ENCODE data around the gene CCT4.
"Not testable (repeated sequence)": the region's sequence is repeated elsewhere in the genome, so short reads cannot be mapped to it uniquely, and the experiment has no call there.

The CCT4 gene

DNA sequence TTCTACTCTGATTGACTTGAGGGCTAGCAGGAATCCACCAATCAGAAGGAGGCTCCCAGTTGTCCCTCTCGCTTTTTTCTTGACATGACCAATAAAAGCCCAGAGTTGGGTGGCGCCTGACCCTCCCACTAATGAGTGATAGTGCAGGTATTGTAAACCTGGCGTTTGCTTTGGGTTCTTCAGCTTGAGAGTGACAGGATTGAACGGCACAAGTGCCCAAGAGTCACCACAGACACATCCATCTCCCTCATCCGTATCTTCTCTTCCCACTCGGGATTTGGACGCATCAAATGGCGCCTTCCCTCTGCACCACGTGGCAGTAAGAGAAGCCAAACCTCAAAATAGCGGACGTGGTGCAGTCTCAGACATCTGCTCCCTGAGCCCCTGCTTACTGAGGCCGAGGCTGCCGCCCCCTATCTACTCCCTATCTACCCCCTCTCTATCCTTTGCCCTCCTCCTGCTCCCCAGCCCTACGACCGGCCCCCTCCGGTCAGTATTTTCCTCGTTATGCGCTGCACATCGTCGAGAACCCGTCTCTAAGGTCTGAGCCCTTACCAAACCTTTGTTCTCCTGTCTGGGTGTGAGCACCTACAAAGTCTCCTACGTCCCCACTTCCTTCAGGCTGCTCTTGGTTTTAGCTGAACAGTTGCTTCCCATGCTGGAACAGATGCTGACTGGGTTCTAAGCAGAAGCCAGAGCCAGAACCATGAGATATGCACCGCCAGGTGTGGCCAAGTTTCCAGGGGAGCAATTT lies 33.7 kb downstream of the CCT4 start:
- Mint-ChIP-seq H3K9me3 (no peaks in the 10 kb centered on the region), H3K36me3 (ENCODE audit: low read depth) (no peaks in the 10 kb centered on the region), H3K27ac (peak overlapping the region; percentile 89), H3K4me3 (peak overlapping the region; percentile 89), H3K27me3 (ENCODE audit: low read depth) (no peaks in the 10 kb centered on the region), H3K4me1 (ENCODE audit: low read depth) (peaks cover 19% of the 10 kb centered on the region)

DNA sequence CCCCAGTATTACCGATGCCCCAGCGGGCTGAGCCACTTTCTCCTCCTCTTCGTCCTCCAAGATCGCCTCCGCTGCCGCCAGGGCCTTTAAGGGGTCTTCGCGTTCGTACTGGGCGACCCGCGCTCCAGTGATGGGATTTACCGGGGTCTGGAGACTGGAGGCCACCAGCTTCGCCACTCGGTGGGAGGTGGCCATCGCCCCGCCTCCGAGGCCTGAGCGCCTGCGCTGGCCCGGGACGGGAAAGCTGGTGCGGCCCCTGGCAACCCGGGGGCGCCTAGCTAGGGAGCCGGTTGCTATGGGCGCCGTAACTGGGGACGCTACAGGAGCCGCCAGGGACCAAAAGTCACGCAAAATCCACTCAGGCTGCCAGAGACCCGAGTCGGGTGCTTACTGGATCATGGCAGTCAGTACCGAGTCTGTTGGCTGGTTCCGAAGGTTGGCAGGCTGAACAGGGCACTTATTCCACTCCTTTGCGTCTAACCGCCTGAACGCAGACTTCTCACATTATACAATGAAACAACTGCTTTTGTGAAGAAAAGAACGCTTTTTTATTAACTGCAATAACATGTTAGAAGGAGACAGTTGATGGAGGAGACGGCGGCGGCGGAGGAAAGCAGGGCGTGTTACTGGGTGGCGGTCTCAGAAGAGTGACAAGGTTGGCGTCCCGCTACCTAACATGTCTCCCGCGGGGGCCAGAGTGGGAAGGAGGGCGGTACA lies 34.5 kb downstream of the CCT4 start, which contains the start of gene FAM161A:
FAM161A (minus strand) TSS at position 214 of the 717 bp plus-strand sequence; CDS start at position 195, 19 bp downstream.
- peak within 1 kb of the TSS; percentile 89 for H3K4me3 Mint-ChIP-seq
- peaks cover 19% of the 10 kb centered on the region for H3K4me1 Mint-ChIP-seq (ENCODE audit: low read depth)
- H3K27ac Mint-ChIP-seq, result peak within 1 kb of the TSS; percentile 89
- H3K36me3 Mint-ChIP-seq (ENCODE audit: low read depth), result no peaks in the 10 kb centered on the region
- no peaks in the 10 kb centered on the region for H3K9me3 Mint-ChIP-seq
- no peaks in the 10 kb centered on the region for H3K27me3 Mint-ChIP-seq (ENCODE audit: low read depth)

- H3K9me3 Mint-ChIP-seq, result no peaks in the 10 kb centered on the region
- H3K27me3 Mint-ChIP-seq (ENCODE audit: low read depth), result no peaks in the 10 kb centered on the region
- peaks cover 19% of the 10 kb centered on the region for H3K4me1 Mint-ChIP-seq (ENCODE audit: low read depth)
- H3K4me3 Mint-ChIP-seq, result peak overlapping the region; percentile 89
- peak overlapping the region; percentile 58 for H3K27ac Mint-ChIP-seq
- no peaks in the 10 kb centered on the region for H3K36me3 Mint-ChIP-seq (ENCODE audit: low read depth)
Observed at GRCh38 chr2:61853086-61853846, 35.2 kb downstream of the CCT4 start.

GRCh38 chr2:61851270-61851669 lies 37.2 kb downstream of the CCT4 start:
- H3K27ac Mint-ChIP-seq; H3K27me3 Mint-ChIP-seq (ENCODE audit: low read depth); H3K4me3 Mint-ChIP-seq; H3K36me3 Mint-ChIP-seq (ENCODE audit: low read depth); H3K9me3 Mint-ChIP-seq: not testable (repeated sequence)
- H3K4me1 Mint-ChIP-seq (ENCODE audit: low read depth), result peaks cover 15% of the 10 kb centered on the region

DNA sequence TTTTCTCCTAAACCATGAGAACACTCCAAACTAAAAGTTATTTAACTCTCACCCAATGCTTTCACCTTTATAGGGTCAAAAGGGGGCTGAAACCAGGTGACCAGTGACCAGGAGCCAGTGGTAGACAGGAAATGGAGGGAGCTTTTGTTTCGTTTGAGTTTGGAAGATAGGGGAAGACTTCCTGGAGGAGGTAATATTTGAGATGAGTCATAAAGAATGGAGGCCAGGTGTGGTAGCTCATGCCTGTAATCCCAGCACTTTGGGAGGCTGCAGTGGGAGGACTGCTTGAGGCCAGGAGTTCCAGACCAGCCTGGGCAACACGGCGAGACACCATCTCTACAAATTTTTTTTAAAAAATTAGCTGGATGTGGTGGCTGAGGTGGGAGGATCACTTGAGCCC lies 43.1 kb downstream of the CCT4 start:
- Mint-ChIP-seq H3K36me3 (ENCODE audit: low read depth) (no peaks in the 10 kb centered on the region), H3K27me3 (ENCODE audit: low read depth) (no peaks in the 10 kb centered on the region), H3K4me1 (ENCODE audit: low read depth) (no peaks in the 10 kb centered on the region), H3K9me3 (no peaks in the 10 kb centered on the region), H3K4me3 (no peak overlapping the region), H3K27ac (no peak overlapping the region)

- H3K27ac Mint-ChIP-seq, result no peak overlapping the region
Observed at GRCh38 chr2:61841286-61841685, 47.2 kb downstream of the CCT4 start.

GRCh38 chr2:61834893-61835292 lies 53.6 kb downstream of the CCT4 start:
- H3K4me3 Mint-ChIP-seq, result no peak overlapping the region

More at GRCh38 chr2:61841286-61841685, 47.2 kb downstream of the CCT4 start:
- H3K27me3 Mint-ChIP-seq (ENCODE audit: low read depth), result no peaks in the 10 kb centered on the region
- H3K36me3 Mint-ChIP-seq (ENCODE audit: low read depth), result no peaks in the 10 kb centered on the region
- no peaks in the 10 kb centered on the region for H3K9me3 Mint-ChIP-seq
- no peaks in the 10 kb centered on the region for H3K4me1 Mint-ChIP-seq (ENCODE audit: low read depth)
- no peak overlapping the region for H3K4me3 Mint-ChIP-seq

GRCh38 chr2:61833971-61834370 lies 54.5 kb downstream of the CCT4 start:
- Mint-ChIP-seq H3K4me1 (ENCODE audit: low read depth) (no peaks in the 10 kb centered on the region), H3K27me3 (ENCODE audit: low read depth) (no peaks in the 10 kb centered on the region), H3K4me3 (no peak overlapping the region), H3K9me3 (peaks cover 3% of the 10 kb centered on the region), H3K27ac (no peak overlapping the region), H3K36me3 (ENCODE audit: low read depth) (no peaks in the 10 kb centered on the region)

More at GRCh38 chr2:61834893-61835292, 53.6 kb downstream of the CCT4 start:
- Mint-ChIP-seq H3K36me3 (ENCODE audit: low read depth) (no peaks in the 10 kb centered on the region), H3K27ac (no peak overlapping the region), H3K4me1 (ENCODE audit: low read depth) (no peaks in the 10 kb centered on the region), H3K27me3 (ENCODE audit: low read depth) (no peaks in the 10 kb centered on the region), H3K9me3 (peaks cover 3% of the 10 kb centered on the region)

DNA sequence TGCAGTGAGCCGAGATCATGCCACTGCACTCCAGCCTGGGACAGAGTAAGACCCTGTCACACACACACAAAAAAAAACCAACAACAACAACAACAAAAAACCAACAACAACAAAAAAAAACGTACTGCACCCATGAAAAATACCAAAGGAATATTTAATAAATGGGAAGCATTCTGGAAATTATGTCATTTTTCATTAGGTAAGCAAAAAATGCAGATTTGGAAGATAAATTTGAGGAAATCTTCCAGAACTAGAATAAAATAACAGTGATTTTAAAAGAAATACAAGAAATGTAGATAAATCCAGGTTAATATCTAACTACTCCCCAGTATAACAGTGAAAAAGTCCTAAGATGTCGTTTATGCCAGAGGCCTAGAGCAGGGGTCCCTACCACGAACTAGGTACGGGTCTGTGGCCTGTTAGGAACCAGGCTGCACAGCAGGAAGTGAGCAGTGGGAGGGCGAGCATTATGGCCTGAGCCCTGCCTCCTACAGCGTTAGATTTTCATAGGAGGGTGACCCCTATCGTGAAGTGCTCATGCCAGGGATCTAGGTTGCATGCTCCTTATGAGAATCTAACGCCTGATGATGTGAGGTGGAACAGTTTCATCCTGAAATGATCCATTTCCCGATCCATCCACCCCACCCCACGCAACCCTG lies 56.1 kb downstream of the CCT4 start:
- Mint-ChIP-seq H3K9me3 (peaks cover 3% of the 10 kb centered on the region), H3K27me3 (ENCODE audit: low read depth) (no peaks in the 10 kb centered on the region), H3K36me3 (ENCODE audit: low read depth) (no peaks in the 10 kb centered on the region), H3K27ac (no peak overlapping the region), H3K4me3 (no peak overlapping the region), H3K4me1 (ENCODE audit: low read depth) (no peaks in the 10 kb centered on the region)

GRCh38 chr2:61822255-61822654 lies 66.2 kb downstream of the CCT4 start:
- Mint-ChIP-seq H3K27me3 (ENCODE audit: low read depth) (peaks cover 5% of the 10 kb centered on the region), H3K4me3 (no peak overlapping the region), H3K27ac (no peak overlapping the region), H3K9me3 (no peaks in the 10 kb centered on the region), H3K36me3 (ENCODE audit: low read depth) (no peaks in the 10 kb centered on the region), H3K4me1 (ENCODE audit: low read depth) (no peaks in the 10 kb centered on the region)
